Chondrocyte (in vitro differentiated cells): ENCODE data around the gene PKD1L1. TPM values are rescaled to one million over a fixed set of nuclear protein-coding genes. Genes with fewer than 3 reads are reported as not detected.

ENCODE experiments used
- DNase-seq: peaks from one replicate; pipeline ENCODE4 v3.0.0; 2021; ENCODE audit warnings: mixed read lengths, low spot score
- H3K27ac Mint-ChIP-seq: one replicate; pipeline ENCODE4 v1.8.0; 2021; ENCODE audit warnings: mild to moderate bottlenecking, moderate library complexity, mixed read lengths; ENCODE audit not compliant: unreplicated experiment
- H3K27me3 Mint-ChIP-seq: 2 replicates; pipeline ENCODE4 v1.8.0; 2021; ENCODE audit warnings: low read depth, mixed read lengths
- H3K36me3 Mint-ChIP-seq: 2 replicates; pipeline ENCODE4 v1.8.0; 2021; ENCODE audit warnings: low read depth, mixed read lengths
- H3K4me1 Mint-ChIP-seq: 2 replicates; pipeline ENCODE4 v1.8.0; 2021; ENCODE audit warnings: low read depth, mild to moderate bottlenecking, mixed read lengths
- H3K4me3 Mint-ChIP-seq: one replicate; pipeline ENCODE4 v1.8.0; 2021; ENCODE audit warnings: mild to moderate bottlenecking, moderate library complexity, mixed read lengths; ENCODE audit not compliant: unreplicated experiment
- H3K9me3 Mint-ChIP-seq: 2 replicates; pipeline ENCODE4 v1.8.0; 2021; ENCODE audit warnings: low read depth, mixed read lengths
- total RNA-seq: library from RNA; stranded (reverse); gene quantifications from 3 replicates; pipeline ENCODE4 v1.2.1, GENCODE V29; 2021
- TF ChIP-seq, protein P1 (sequence below): fragments of 200-600 bp; sonication (generic); IDR thresholded peaks from 2 replicates; pipeline ENCODE4 v1.5.0; 2021; ENCODE audit warnings: antibody characterized with exemption, mild to moderate bottlenecking, moderate library complexity

Gene PKD1L1
- total RNA-seq, 1 donor from 2014 or later: 0.25 TPM

DNA sequence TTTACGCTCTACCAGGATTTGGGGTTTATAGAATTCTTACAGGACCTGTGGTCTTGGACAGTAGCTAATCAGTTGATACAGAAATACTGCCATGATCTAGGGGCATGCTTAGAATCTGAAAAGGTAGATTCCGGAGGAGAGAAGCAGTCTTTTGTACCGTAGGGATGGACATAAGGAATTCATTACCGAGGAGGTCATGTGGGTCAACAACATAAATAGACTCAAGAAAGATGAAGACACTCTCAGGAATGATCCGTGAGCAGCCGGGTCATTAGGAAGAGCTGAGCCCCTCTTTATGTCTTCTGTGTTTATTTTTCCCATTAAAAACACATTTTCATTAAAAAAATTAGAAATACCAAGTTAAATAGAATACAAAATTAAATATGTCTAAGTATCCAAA lies 206.3 kb downstream of the PKD1L1 start:
- no peak for DNase-seq
- H3K27me3 Mint-ChIP-seq: no peaks in the 10 kb centered on the region
- H3K4me3 Mint-ChIP-seq: no peak overlapping the region
- peaks cover 40% of the 10 kb centered on the region for H3K4me1 Mint-ChIP-seq
- no peak overlapping the region for H3K27ac Mint-ChIP-seq
- no peaks in the 10 kb centered on the region for H3K9me3 Mint-ChIP-seq
- TF ChIP-seq, protein P1, sequence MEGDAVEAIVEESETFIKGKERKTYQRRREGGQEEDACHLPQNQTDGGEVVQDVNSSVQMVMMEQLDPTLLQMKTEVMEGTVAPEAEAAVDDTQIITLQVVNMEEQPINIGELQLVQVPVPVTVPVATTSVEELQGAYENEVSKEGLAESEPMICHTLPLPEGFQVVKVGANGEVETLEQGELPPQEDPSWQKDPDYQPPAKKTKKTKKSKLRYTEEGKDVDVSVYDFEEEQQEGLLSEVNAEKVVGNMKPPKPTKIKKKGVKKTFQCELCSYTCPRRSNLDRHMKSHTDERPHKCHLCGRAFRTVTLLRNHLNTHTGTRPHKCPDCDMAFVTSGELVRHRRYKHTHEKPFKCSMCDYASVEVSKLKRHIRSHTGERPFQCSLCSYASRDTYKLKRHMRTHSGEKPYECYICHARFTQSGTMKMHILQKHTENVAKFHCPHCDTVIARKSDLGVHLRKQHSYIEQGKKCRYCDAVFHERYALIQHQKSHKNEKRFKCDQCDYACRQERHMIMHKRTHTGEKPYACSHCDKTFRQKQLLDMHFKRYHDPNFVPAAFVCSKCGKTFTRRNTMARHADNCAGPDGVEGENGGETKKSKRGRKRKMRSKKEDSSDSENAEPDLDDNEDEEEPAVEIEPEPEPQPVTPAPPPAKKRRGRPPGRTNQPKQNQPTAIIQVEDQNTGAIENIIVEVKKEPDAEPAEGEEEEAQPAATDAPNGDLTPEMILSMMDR: no peak
- H3K36me3 Mint-ChIP-seq: no peaks in the 10 kb centered on the region

DNA sequence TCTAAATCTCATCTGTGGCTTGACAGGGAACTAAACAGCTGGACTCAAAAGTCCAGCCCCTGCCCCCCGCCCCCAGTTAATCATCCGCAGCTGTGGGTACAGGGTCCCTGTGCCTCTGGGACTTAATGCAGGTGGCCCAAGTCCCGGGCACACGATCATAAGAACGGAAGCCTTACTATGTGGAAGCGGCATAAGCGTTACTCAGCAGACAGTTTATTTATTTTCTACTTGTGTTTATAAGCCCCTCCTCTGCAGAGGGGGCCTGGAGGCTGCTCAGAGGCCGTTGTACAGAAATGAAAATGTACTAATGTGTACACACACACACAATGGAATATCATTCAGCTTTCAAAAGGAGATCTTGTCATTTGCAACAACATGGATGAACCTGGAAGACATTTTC lies 208.4 kb downstream of the PKD1L1 start:
- Mint-ChIP-seq H3K27me3 (no peaks in the 10 kb centered on the region), H3K4me1 (peaks cover 39% of the 10 kb centered on the region), H3K27ac (peak overlapping the region; percentile 41), H3K36me3 (no peaks in the 10 kb centered on the region), H3K4me3 (no peak overlapping the region), H3K9me3 (no peaks in the 10 kb centered on the region)
- no peak for DNase-seq
- TF ChIP-seq, protein P1: no peak

DNA sequence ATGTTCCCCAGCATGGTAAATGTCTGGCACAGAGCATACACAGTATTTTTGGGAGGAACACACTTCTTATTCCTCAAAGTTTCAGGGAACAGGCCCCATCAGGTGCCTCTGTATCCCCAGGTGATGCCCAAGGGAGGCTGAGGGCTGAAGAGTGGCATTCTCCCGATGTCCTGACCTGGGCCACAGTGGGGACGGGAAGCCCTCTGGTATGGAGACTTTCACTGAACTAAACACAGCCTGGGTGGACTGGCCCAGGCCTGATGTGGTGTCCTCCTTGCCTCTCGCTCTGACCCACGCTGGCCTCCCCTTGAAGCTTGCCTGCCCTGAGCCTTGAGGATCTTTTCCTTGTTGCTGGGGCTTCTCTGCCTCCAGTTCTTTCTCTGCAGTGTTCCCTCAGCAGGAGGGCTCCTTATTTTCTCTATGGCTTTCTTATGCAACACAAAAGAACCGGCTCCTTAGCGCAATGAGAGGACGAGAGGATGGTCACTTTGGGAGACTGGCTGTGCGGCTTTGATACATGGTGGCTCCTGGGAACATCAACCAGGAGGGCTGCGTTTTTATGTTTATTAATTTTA lies 208.9 kb downstream of the PKD1L1 start:
- Mint-ChIP-seq H3K4me3 (no peak overlapping the region), H3K27ac (no peak overlapping the region), H3K36me3 (no peaks in the 10 kb centered on the region), H3K27me3 (no peaks in the 10 kb centered on the region), H3K4me1 (peaks cover 40% of the 10 kb centered on the region), H3K9me3 (no peaks in the 10 kb centered on the region)
- TF ChIP-seq, protein P1: no peak
- DNase-seq: peak; percentile 58

DNA sequence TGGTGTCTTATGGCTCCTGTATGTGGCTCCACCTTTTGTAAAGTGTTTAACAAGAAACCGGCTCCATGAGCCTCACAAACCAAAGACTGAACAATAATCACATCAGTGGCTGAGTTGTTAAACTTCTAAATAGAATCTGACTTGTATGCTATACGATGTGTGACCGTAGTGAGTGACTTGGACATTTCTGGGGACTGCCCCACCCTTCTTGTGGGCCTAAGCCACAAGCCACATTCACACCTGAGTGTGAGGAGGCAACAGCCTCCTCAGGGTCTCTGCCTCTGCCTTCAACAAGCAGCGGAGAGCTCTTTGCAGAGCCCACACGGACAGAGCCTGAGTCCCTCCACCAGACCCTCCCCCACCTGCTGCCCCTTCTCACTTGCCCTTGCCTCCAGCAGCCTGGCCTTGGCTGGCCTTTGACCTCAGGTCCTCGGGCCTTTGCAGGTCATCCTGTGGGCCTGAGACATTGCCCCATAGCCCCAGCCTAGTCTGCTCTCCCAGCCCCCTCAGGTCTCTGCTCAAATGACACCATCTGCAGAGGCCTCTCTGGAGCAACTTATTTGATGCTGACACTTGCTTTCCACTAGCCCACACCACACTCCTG lies 209.6 kb downstream of the PKD1L1 start:
- peak; percentile 79 for DNase-seq
- Mint-ChIP-seq H3K4me3 (no peak overlapping the region), H3K4me1 (peaks cover 36% of the 10 kb centered on the region), H3K27me3 (no peaks in the 10 kb centered on the region), H3K9me3 (no peaks in the 10 kb centered on the region), H3K27ac (no peak overlapping the region), H3K36me3 (no peaks in the 10 kb centered on the region)
- TF ChIP-seq, protein P1: no peak

DNA sequence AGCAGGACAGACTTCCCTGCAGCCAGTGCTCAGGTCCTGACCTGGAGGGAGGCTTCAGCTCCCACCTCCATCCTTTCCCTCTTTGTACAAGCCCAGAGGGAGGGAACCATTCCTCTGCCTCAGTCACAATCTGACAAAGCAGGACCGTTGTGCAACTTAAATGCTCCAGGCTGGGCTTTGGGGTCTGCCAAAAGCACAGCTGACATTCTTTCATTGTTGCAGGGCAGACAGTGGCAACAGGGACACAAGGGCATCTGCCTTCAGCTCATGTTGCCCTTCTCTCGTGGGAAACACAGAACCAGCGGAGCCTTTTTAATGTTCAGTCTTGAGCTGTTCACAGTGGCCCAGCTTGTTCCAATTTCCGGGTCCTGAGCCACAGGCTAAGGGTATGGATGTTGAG lies 210.7 kb downstream of the PKD1L1 start:
- no peak overlapping the region for H3K4me3 Mint-ChIP-seq
- peak; percentile 34 for DNase-seq
- TF ChIP-seq, protein P1: no peak
- H3K27ac Mint-ChIP-seq: no peak overlapping the region
- H3K9me3 Mint-ChIP-seq: no peaks in the 10 kb centered on the region
- H3K4me1 Mint-ChIP-seq: peaks cover 33% of the 10 kb centered on the region
- no peaks in the 10 kb centered on the region for H3K27me3 Mint-ChIP-seq
- no peaks in the 10 kb centered on the region for H3K36me3 Mint-ChIP-seq
